HepG2 (cell line): ENCODE results near the gene NSF. TPM values are rescaled to one million over a fixed set of nuclear protein-coding genes. Genes with fewer than 3 reads are reported as not detected.
A peak's percentile ranks its signal among the peaks of the same experiment; 100 is the strongest.

ENCODE experiments used
- ATAC-seq: fragments of 200-7000 bp; cut with Tn5 transposase; 3 replicates; pipeline ENCODE4 v1.9.1; 2020; ENCODE audit warnings: mild to moderate bottlenecking, moderate library complexity
- BruUV-seq: library from RNA; stranded (reverse); fragments of 400-500 nt; replicated peaks from 2 replicates; lab custom pipeline; 2021; lab: Mats Ljungman, UMichigan
- CTCF ChIA-PET: fragments of 300-600 bp; formaldehyde crosslinking; extraction: SDS; loops from one replicate; lab custom pipeline; 2021; ENCODE audit warnings: low total read pairs, inconsistent platforms, low intra/inter-chr PET ratio; lab: Yijun Ruan, JAX
- POLR2A ChIA-PET: fragments of 350-600 bp; sonication (Branson Sonifier 250); formaldehyde crosslinking; loops from one replicate; lab custom pipeline; 2020; ENCODE audit warnings: antibody characterized with exemption, inconsistent platforms; lab: Yijun Ruan, JAX
- DNase-seq: peaks from one replicate; pipeline ENCODE4 v3.0.0-alpha.2; 2015; ENCODE audit warnings: low spot score
- FAIRE-seq: peaks from 3 replicates; lab custom pipeline; 2011; peaks lifted over from hg19 to GRCh38; lab: Jason Lieb, UNC
- H2AFZ ChIP-seq: one replicate; pipeline ENCODE4 v1.6.1; 2011; ENCODE audit warnings: low read length, inconsistent platforms
- H3K27ac ChIP-seq: fragments of 300-600 bp; 3 replicates; pipeline ENCODE4 v1.8.0; 2011; ENCODE audit warnings: mixed run types, mild to moderate bottlenecking, mixed read lengths, low read length, inconsistent platforms; ENCODE audit not compliant: insufficient read depth; ENCODE audit errors: extremely low read length
- H3K27me3 ChIP-seq, 2 experiments: fragments of 200-600 bp in 1 of 2; 2 replicates in 1 of 2; 3 replicates in 1 of 2; pipeline versions ENCODE4 v1.6.0 to v1.8.0; 2011; ENCODE audit warnings: low read length in 2 of 2, mild to moderate bottlenecking in 2 of 2, moderate library complexity in 2 of 2, inconsistent platforms in 1 of 2; ENCODE audit not compliant: insufficient read depth in 2 of 2, control insufficient read depth in 1 of 2
- H3K36me3 ChIP-seq, 2 experiments: fragments of 200-600 bp in 1 of 2; replicated peaks in 1 of 2; 2 replicates in 1 of 2; 3 replicates in 1 of 2; pipeline versions ENCODE4 v1.5.1 to v1.8.0; 2011; ENCODE audit warnings: low read length in 2 of 2, inconsistent platforms in 1 of 2; ENCODE audit not compliant: insufficient read depth in 2 of 2, control insufficient read depth in 1 of 2
- H3K4me1 ChIP-seq: 2 replicates; pipeline ENCODE4 v1.5.1; 2012; ENCODE audit warnings: low read length, inconsistent platforms; ENCODE audit not compliant: insufficient read depth
- H3K4me2 ChIP-seq: 2 replicates; pipeline ENCODE4 v1.6.0; 2011; ENCODE audit warnings: low read depth, low read length, inconsistent platforms
- H3K4me3 ChIP-seq, 3 experiments: fragments of 200-600 bp in 1 of 3; sonication (generic), shearing (Covaris generic) in 1 of 3; replicated peaks in 1 of 3; 2 replicates each; pipeline ENCODE4 v1.5.1; 2011 to 2016; ENCODE audit warnings: low read length in 3 of 3, inconsistent platforms in 2 of 3, low read depth in 2 of 3, mild to moderate bottlenecking in 2 of 3, control low read depth in 1 of 3, mixed read lengths in 1 of 3; ENCODE audit not compliant: insufficient read depth in 1 of 3
- H3K79me2 ChIP-seq: one replicate; pipeline ENCODE4 v1.6.1; 2011; ENCODE audit warnings: low read length, inconsistent platforms; ENCODE audit not compliant: insufficient read depth
- H3K9ac ChIP-seq: 2 replicates; pipeline ENCODE4 v1.6.0; 2011; ENCODE audit warnings: mild to moderate bottlenecking, low read depth, low read length, inconsistent platforms; ENCODE audit not compliant: insufficient read depth
- H3K9me3 ChIP-seq: 2 replicates; pipeline ENCODE4 v1.5.1; 2012; ENCODE audit warnings: mild to moderate bottlenecking, low read length
- H4K20me1 ChIP-seq: 2 replicates; pipeline ENCODE4 v1.6.0; 2011; ENCODE audit warnings: inconsistent platforms, mild to moderate bottlenecking, low read length, moderate library complexity; ENCODE audit not compliant: insufficient read depth
- AGO2 ChIP-seq: fragments of 200-400 bp; formaldehyde crosslinking; optimal IDR thresholded peaks from 2 replicates; pipeline ENCODE3; 2017; ENCODE audit warnings: mild to moderate bottlenecking, low read depth, low read length, moderate library complexity
- FOSL2 ChIP-seq: sonication (generic); formaldehyde crosslinking; IDR thresholded peaks from 2 replicates; pipeline ENCODE4 v1.4.0; 2020; ENCODE audit warnings: missing genetic modification reagents
- RERE ChIP-seq: IDR thresholded peaks from 2 replicates; pipeline ENCODE4 v1.6.1; 2016; ENCODE audit warnings: low read depth, missing genetic modification reagents, missing compliant biosample characterization
- ZNF280B ChIP-seq: sonication (generic); formaldehyde crosslinking; IDR thresholded peaks from 2 replicates; pipeline ENCODE4 v1.5.0; 2020; ENCODE audit warnings: missing genetic modification reagents, mild to moderate bottlenecking, borderline replicate concordance
- ZNF441 ChIP-seq: sonication (generic); formaldehyde crosslinking; IDR thresholded peaks from 2 replicates; pipeline ENCODE4 v1.7.0; 2021; ENCODE audit warnings: missing genetic modification reagents, borderline replicate concordance
- ZNF782 ChIP-seq: sonication (generic); formaldehyde crosslinking; IDR thresholded peaks from 2 replicates; pipeline ENCODE4 v1.4.0; 2020; ENCODE audit warnings: missing genetic modification reagents, mild to moderate bottlenecking, borderline replicate concordance
- WGBS: methylation state at CpG from one replicate; pipeline ENCODE4 v1.1.6; 2017; ENCODE audit warnings: low lambda C conversion rate; 5-methylcytosine and 5-hydroxymethylcytosine counted together
- in situ Hi-C: cut with HindIII; loops from 2 replicates; pipeline ENCODE4 v1.10.0; 2017; ENCODE audit warnings: low pct_unique_long_range_greater_than_20kb; ENCODE audit not compliant: extremely low pct_ligation_motif_present
- intact Hi-C: fragments of 100-400 bp; cut with micrococcal nuclease; formaldehyde crosslinking; loops from one replicate; pipeline ENCODE4 v1.10.0; 2022; ENCODE audit not compliant: unreplicated experiment
- polyA plus RNA-seq, 8 experiments: library from polyadenylated mRNA; depleted of rRNA in 3 of 8; stranded (reverse) in 7 of 8; unstranded in 1 of 8; fragments of >200 nt; fragmentation: Illumina TruSeq in 4 of 8; extraction: Trizol in 4 of 8; gene quantifications; 2 replicates each; pipeline versions ENCODE4 v1.2.1 to v1.2.3, GENCODE V29; 2011 to 2016; ENCODE audit warnings: low read depth in 4 of 8, missing spikeins in 1 of 8, mixed read lengths in 1 of 8; ENCODE audit not compliant: insufficient read depth in 1 of 8
- total RNA-seq, 5 experiments: library from RNA; depleted of rRNA; stranded (reverse); fragments of >200 nt; fragmentation: Illumina TruSeq; extraction: Trizol; gene quantifications; 2 replicates each; pipeline ENCODE4 v1.2.3, GENCODE V29; 2016; ENCODE audit warnings: low read depth in 1 of 5

Gene NSF
- total and polyA plus RNA-seq, 2 of the 13 experiments (the other 11 are each of a cell fraction or from before 2014, with no cell fraction given), result 21.9 to 37.8 TPM

GRCh38 chr17:46764709-46765401, 174.4 kb downstream of the NSF start:
- no peak for DNase-seq
- CTCF ChIA-PET, result no interaction called here
- TF ChIP-seq ZNF280B (CRISPR knock-in tag) (0 out of 2 replicates have a peak, but pooled peaks have one; percentile 32), ZNF441 (CRISPR knock-in tag) (0 out of 2 replicates have a peak, but pooled peaks have one; percentile 9), AGO2 (no peak), ZNF782 (no peak), FOSL2 (CRISPR knock-in tag) (peak; percentile 42; the same call in 1 of the 2 replicates), RERE (no peak)
- TF ChIP-seq, all 625 proteins: peak for 3
- peaks cover 43% of the 10 kb centered on the region for H3K4me1 ChIP-seq
- H3K79me2 ChIP-seq, result no peaks in the 10 kb centered on the region
- H3K27me3 ChIP-seq, result no peaks in the 10 kb centered on the region
- no peaks in the 10 kb centered on the region for H4K20me1 ChIP-seq
- H3K36me3 ChIP-seq, result peaks cover 0 to 11% of the 10 kb centered on the region in 2 experiments; a peak in 1 of 5 replicates
- no TSS peak for BruUV-seq
- no peak overlapping the region for H3K27ac ChIP-seq
- POLR2A ChIA-PET, result no interaction called here
- intact Hi-C loops, result no loop called here
- ATAC-seq, result peak; percentile 17
- no peak overlapping the region for H3K9ac ChIP-seq
- 91% methylated on average over 13 of the region's 13 CpGs for WGBS
- no peak overlapping the region for H2AFZ ChIP-seq
- no peak overlapping the region for H3K4me3 ChIP-seq
- in situ Hi-C loops, result no loop called here
- H3K9me3 ChIP-seq, result no peaks in the 10 kb centered on the region
- FAIRE-seq, result no peak
- no peak overlapping the region for H3K4me2 ChIP-seq
